Epithelial cell of esophagus (primary cell): ENCODE results near the gene CENPU.
"Not testable (repeated sequence)": the region's sequence is repeated elsewhere in the genome, so short reads cannot be mapped to it uniquely, and the experiment has no call there.

Experiments
- DNase-seq: peaks from one replicate; pipeline ENCODE4 v3.0.0; 2010; ENCODE audit warnings: low read depth
- H3K4me3 ChIP-seq: 2 replicates; pipeline ENCODE4 v1.5.1; 2011; ENCODE audit warnings: mild to moderate bottlenecking, low read length, control low read depth
- CTCF ChIP-seq: IDR thresholded peaks from 2 replicates; pipeline ENCODE4 v1.5.1; 2011; ENCODE audit warnings: low read depth, mild to moderate bottlenecking, low read length, control low read depth, inconsistent platforms; ENCODE audit not compliant: insufficient read depth; ENCODE audit errors: missing control alignments

Gene CENPU

GRCh38 chr4:184664445-184665210 lies 69.3 kb downstream of the CENPU start:
- DNase-seq: peak; percentile 36
- TF ChIP-seq CTCF: no peak
- no peak overlapping the region for H3K4me3 ChIP-seq

- no peak for TF ChIP-seq CTCF
- DNase-seq: no peak
- H3K4me3 ChIP-seq: no peak overlapping the region
These were observed 71.7 kb downstream of the CENPU start for GRCh38 chr4:184662236-184662635.

GRCh38 chr4:184660978-184661377 lies 72.9 kb downstream of the CENPU start:
- H3K4me3 ChIP-seq: no peak overlapping the region
- TF ChIP-seq CTCF: no peak

GRCh38 chr4:184657820-184658219 lies 76.1 kb downstream of the CENPU start:
- not testable (repeated sequence) for DNase-seq, H3K4me3 ChIP-seq

More at GRCh38 chr4:184660978-184661377, 72.9 kb downstream of the CENPU start:
- no peak for DNase-seq

GRCh38 chr4:184657144-184657543 lies 76.8 kb downstream of the CENPU start:
- no peak for TF ChIP-seq CTCF
- no peak for DNase-seq
- no peak overlapping the region for H3K4me3 ChIP-seq

GRCh38 chr4:184655889-184656869 lies 77.7 kb downstream of the CENPU start:
- H3K4me3 ChIP-seq: no peak overlapping the region
- no peak for DNase-seq
- TF ChIP-seq CTCF: no peak

GRCh38 chr4:184653650-184654049 lies 80.2 kb downstream of the CENPU start:
- TF ChIP-seq CTCF: no peak
- H3K4me3 ChIP-seq: no peak overlapping the region
- no peak for DNase-seq

- DNase-seq, H3K4me3 ChIP-seq: not testable (repeated sequence)
These were observed 81.2 kb downstream of the CENPU start for GRCh38 chr4:184652681-184653080.
